HG02840 (cell line): Measurements from ENCODE around the gene MIGA1.
"Not testable (repeated sequence)": the region's sequence is repeated elsewhere in the genome, so short reads cannot be mapped to it uniquely, and the experiment has no call there.

Source experiments
- ATAC-seq: cut with Tn5 transposase; IDR thresholded peaks from one replicate; pipeline ENCODE4 v1.9.1; 2021; ENCODE audit warnings: mild to moderate bottlenecking, moderate library complexity, moderate number of reproducible peaks; ENCODE audit not compliant: unreplicated experiment, low FRiP score

MIGA1 gene

DNA sequence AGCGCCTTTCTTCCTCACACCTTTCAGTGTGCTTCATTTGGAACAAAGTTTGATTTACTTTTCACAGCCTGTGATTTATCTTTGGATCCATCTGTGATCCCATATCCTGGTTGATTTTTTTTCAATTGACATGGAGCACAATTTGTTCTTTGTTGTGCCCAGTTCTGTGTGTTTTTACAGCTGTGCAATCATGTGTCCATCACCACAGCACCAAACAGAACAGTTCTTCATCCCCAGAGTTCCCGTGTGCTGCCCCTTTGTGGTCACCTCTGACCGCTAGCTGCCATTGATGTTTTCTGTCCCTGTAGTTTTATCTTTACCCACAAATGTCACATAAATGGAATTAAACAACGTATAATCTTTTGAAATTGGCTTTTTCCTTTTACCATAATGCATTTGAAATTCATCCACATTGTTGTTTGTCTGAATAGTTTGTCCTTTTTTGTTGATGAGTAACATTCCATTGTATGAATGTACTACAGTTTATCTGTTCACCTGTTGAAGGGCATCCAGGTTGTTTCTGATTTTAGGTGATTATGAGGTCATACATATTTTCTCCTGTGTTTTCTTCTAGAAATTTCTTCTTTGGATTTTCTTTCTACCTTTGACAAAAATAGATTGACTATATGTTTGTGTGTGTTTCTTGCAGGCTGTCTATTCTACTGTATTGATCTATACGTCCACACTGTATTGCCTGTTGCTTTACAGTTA lies 17.4 kb downstream of the MIGA1 start:
- no peak for ATAC-seq

DNA sequence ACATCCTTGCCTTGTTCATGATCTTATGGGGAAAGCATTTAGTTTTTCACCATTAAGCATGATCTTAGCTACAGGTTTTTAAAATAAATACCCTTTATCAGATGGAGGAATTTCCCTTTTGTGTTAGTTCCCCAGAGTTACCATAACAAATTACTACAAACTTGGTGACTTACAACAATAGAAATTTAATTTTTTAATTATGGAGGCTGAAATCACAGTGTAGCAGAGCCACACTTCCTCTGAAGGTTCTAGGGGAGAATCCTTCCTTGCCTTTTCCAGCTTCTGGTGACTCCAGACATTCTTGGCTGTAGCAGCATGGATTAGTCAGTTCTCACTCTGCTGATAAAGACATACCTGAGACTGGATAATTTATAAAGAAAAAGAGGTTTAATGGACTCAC lies 18.5 kb downstream of the MIGA1 start:
- ATAC-seq, result no peak

DNA sequence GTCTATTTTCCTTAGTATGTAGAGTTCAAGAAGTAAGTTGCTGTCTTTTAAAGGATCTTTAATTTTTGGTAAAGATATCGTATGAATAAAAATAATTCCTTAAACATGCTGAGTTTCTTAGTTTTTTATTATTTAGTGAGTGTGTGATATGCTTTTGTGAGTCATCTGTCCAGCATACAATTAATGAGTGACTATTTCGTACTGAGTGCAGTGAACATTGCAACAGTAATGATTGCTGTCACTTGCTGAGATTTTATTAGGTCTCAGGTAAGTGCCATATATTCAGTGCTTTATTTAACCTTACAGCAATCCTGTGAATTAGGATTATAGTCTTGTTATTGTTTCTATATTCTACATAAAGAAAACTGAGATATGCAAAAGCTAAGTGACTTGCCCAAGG lies 22.6 kb downstream of the MIGA1 start:
- no peak for ATAC-seq

DNA sequence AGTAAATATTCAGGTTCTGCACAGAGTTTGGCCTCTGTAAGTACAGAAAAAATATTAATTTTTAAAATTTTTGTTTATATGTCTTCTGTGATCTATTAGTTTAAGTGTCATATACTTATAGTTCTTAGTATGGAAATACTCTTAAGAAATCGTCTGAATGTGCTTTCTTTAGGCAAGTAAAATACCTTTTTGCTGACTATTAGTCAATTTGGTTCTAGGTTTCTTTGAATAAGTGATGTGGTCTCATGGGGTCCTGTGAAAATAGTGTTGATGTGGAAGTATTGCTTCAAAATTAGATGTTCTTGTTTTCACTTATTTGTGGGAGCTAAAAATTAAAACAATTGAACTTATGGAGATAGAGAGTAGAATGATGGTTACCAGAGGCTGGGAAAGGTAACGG lies 23.9 kb downstream of the MIGA1 start:
- ATAC-seq, result no peak

DNA sequence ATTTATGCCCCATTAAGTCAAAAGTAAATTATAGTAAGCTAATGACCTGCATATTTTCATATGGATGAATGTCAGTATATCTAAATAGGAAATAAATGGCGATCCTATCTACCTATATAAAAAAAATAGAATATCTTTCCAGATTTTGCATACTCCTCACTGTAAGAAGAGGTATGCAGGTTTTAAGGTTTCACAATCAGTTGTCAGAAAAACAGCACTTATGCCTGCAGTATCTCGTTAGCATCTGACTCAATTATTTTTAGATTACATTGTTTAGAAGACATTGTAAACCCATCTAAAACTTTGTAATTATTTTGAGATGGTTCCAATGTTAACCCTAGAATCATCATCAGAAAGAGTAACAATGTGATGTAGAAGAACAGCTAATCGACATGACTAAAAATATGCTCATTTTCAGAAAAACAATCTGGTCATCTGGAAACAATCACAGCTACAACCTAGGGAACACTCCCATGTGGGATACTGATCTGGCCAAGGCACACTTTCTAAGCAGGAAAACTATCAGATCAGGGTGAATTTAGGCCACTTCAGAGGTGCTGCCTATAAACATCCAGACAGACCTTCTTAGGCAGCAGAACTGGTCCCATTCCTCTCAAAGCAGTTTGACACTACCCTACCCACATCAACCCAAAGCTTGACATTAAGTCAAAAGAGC lies 30.5 kb downstream of the MIGA1 start:
- ATAC-seq, result not testable (repeated sequence)

DNA sequence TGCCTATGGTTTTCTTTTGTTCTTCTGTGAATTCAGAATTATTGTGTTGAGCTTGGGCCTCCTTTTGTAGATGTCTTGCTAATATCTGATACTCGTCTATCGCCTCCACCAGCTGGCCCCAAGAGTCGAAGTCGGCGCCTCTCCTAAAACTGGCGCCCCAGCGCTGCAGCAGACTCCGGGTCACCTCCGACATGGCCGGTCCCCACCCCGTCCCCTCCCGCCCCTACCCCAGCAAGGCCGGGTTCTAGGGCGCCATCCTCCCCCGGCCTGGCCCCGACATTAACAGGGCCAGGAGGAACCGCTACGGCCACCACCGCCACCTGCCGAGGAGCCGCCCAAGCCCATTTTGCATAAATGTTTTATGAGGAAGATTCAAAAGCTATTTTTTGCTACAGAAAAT lies 32.1 kb downstream of the MIGA1 start:
- not testable (repeated sequence) for ATAC-seq

DNA sequence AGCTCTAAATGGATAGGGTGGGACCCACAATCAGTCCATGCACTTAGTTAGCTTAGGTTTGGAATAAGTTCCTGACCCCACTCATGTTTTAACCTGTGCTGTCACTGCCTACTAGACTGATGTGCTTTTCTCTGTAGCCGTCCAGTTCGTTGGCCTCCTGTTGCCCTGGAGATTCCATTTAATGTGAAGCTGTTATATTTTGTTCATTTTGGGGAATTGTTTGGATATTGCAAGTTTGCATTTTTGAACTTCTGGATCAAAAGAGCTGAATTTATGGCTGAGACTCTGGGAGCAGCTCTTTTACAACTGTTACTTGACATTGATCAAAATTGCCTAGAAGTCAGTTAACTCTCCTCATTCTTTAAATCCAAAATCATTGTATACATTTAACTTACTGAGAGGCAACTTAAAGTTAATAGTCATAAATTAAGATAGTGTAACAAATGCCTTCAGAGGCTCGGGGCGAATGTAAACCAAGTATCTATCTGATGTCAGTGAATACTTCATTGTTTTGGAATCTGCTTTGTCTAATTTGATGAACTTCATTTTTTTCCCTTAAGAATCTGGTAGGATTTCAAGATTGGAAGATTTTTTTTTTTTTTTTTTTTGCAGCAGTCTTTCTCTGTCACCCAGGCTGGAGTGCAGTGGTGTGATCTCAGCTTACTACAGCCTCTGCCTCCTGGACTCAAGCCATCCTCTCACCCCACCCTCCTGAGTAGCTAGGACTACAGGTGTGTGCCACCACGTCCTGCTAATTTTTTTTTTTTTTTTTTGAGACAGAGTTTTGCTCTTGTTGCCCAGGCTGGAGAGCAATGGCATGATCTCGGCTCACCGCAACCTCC lies 38.1 kb downstream of the MIGA1 start:
- no peak for ATAC-seq

DNA sequence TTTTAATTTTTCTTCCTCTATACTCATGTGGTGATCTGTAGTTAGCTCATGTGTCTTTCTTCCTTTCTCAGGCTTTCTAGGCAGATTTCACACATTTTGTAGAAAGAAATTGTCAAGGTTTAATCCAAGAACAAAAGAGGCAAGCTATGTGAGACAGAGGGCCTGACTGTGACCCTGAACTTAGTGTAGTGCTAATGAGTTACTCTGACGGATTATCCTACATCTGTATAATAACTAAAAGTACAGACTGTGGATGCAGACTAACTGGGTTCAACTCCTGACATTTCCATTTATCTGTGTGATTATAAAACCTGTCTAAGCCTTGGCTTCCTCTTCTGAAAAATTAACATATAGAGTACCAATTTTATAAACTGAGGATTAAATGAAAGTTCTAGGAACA lies 40.7 kb downstream of the MIGA1 start:
- ATAC-seq, result no peak

DNA sequence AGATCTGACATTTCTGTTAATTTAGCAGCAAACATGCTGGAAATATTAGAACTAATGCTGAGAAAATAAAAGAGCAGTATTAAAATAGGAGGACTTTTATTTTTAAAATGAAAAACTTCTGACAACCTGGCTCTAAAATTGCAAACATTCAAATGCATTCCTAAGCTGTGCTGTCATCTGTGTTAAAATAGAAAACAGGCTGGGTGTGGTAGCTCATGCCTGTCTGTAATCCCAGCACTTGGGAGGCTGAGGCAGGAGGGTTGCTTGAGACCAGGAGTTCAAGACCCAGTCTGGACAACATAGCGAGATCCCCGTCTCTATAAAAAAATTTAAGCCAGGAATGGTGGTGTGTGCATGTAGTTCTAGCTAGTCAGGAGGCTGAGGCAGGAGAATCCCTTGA lies 44.6 kb downstream of the MIGA1 start:
- no peak for ATAC-seq

DNA sequence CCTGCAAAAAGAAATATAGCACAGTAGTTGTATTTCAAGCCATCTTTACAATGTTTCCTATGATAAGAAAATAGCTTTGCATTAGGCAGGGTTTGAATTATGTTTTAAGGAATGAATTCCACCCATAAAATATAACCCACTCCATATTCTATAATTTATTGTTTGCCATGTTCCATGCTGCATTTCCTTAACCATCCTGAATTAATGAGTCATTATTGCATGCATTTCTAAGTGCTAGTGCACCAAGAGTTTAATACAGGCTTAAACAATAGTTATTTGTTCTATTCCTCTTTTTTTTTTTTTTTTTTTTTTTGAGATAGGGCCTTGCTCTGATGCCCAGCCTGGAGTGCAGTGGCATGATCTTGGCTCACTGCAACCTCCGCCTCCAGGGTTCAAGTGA lies 45.2 kb downstream of the MIGA1 start:
- no peak for ATAC-seq

DNA sequence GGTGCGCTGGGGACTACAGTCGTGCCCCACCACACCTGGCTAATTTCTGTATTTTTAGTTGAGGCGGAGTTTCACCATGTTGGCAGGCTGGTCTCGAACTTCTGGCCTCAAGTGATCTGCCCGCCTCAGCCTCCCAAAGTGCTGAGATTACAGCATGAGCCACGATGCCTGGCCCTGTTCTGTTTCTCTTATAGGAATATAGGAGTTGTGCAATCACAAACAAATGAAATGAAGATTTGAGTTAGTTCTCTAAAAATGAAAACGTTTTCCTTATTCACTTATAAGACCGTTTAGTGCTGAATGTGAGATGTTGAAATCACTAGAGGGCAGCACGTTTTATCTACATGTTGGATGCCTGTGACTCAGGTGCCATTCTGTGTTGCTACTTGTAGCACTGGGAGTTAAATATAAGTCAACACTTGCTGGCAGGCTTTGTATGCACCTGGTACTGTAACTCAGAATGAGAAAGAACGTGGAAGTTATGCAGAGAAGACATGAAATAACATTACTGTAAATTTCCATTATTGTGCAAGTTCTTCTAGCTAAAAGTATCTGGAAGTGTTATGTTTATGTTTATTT lies 45.8 kb downstream of the MIGA1 start:
- ATAC-seq, result no peak

DNA sequence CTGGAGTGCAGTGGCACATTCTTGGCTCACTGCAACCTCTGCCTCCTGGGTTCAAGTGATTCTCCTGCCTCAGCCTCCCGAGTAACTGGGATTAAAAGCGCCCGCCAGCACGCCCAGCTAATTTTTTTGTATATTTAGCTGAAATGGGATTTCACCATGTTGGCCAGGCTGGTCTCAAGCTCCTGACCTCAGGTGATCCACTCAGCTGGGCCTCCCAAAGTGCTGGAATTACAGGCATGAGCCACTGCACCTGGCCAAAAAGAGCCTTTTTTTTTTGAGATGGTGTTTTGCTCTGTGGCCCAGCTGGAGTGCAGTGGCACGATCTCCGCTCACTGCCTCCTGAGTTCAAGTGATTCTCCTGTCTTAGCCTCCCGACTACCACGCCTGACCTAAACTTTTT lies 47.4 kb downstream of the MIGA1 start:
- ATAC-seq, result not testable (repeated sequence)

DNA sequence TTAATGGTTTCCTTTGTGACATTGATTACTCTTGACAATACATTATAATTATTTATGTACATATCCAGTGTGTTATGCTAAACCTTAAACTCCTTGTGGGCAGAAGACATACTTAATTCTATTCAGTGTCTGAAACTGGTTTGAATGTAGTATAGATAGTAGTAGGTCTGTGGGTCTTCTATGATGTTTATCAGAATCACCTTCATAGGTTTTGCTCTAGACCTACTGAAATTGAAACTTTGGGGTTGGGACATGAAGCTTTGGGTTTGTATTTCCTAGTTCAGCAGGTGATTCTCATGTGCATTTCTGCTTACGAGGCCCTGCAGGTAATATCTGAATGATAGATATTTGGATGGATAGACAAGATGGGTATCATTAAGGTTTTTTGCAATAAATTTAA lies 48.6 kb downstream of the MIGA1 start:
- ATAC-seq, result no peak

DNA sequence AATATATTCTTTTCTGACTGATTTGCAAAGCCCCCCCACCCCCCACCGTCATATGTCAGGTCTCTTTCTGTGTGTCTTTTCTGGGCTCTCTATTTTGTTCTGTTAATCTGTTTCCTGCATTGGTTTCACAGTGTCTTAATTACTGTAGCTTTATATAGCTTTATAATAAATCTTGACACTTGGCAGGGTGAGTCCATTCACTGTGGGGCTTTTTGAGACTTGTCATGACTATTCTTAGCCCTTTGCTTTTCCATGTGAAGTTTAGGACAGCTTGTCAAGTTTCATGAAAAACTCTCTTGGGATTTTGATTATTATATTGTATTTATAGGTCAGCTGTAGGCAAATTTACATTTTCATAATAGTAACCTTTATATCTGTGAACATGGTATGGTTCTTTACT lies 50.4 kb downstream of the MIGA1 start:
- ATAC-seq, result no peak

DNA sequence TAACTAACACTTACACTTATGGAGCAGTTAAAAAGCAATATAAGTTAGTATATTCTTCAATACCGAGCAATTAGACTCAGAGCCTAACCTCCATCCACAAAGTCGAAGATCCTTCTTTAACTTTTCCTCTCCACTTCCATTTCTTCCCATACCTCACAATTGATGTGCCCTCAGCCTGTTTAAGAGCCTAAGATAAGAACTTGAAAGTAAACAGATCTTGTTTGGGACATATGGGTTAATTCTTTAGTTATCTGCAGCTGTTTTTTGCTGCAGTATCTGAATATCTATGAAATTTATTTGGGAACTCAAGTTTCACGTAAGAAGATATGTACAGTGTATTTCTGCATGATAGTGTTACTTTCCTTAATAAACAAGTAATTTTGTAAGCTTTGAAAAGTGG lies 51.5 kb downstream of the MIGA1 start:
- no peak for ATAC-seq

DNA sequence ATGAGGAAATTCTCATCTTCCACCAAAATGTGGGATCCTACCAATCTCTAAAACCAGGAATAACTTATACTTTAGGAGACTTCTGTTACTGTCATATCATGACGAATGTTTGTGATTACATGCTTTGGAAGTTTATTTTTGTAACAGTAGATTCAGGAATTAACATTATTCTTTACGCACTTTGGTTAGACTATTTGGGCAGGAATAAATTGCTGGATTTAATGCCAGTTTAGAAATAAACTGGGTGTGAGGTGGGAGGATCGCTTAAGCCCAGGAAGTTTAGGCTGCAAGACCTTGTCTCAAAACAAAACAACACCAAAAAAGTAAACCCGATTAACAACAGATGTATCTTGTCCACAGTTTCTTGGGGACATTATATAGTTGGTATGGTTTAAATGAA lies 52.1 kb downstream of the MIGA1 start:
- no peak for ATAC-seq

DNA sequence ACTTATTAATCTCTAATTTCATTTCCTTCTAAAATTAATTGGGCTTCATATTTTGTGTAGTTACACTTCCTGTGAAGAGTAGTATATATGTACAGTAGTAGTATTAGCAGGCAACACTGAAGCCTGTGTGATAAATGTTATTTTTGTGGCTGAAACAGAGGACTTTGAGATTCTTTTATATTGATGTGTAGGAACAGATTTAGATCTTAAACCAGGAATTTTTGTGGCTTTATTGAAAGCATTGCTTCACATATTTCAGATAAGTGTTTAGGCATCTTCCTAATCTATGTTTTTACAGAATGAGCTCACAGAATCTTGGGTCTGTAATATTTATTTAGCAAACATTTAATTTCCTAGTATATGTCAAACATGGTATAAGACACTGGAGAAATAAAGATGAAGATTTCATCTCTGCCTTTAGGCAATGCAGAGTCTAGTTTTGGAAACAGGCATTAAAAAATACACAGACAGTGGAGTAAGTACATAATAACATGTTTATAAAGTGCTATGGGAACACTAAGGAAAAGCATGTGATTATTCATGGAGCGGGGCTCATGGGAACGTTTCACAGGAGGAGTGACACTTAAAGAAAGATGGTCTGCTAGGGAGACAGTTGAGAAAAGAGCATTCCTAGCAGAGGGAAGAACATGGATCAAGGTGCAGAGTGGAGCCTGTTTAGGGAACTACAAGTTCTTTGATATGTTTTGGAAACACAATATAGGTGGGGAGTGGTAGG lies 52.7 kb downstream of the MIGA1 start:
- no peak for ATAC-seq

DNA sequence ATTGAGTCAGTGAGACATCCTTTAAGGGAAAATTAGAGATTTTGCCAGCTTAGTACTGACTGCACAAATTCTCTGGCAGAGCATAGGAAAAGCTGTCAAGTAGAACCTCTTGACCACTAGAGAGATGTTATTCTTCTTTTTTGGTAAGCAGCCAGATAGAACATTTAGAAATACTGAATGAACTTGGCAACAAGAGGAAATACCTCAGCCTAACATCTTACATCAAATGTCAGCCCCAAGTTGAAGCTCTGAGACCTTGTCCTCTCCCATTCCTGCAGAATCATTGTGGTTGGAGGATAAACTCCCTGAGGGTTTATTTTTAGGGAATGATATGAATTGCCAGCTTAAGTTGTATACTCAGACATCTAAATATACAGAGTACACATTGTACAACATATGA lies 53.5 kb downstream of the MIGA1 start:
- no peak for ATAC-seq

DNA sequence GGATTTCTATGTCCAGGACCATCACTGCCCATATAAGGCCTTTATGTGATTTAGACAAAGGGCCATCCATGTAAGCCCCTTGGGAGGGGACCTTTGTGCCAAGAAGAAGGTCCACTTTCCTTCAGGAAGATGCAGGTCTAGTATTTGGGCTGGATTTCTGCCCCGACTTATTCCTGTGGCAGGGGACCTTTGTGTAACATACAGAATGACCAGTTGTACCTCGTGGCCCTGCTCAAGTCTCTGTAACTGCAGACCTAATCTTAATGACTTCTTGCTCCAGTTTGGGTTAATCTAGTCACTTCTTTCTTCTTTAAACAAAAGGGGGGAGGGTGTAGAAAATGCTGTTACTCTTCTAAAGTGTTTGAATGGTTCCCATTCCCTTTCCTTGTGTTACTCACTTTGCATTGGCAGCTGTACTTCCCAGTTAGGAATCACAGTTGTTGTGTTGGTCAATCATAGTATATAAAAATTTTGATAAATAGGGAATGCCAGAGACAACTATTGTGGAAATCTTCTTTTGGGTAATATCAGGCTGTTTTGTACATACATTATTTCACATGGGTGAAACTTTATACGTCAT lies 54.2 kb downstream of the MIGA1 start:
- ATAC-seq, result no peak

DNA sequence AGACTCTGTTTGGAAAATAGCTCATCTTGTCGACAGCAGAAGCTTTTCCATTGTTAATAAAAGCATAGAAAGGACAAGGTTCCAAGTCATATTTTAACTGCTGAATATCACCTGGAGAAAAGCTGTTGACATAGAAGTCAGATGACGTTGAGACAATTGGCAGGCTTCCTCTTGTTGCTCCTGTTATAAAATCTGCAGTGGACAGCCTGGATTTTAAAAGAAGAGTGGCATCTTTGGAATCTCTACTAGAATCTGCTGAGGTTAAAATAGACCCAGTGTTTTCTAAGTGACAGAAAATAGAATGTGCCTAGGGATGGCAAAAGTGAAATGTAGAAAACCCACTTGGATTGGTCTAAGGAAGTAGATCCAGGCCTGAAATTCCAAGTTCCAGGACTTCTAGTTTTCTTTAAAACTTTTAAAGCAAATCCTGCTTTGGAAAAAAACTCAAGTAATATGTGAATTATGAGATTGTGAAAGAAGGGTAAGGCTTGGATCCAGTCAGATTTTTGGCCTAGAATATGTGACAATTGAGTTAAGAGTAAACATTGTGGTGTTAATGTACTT lies 55.4 kb downstream of the MIGA1 start:
- ATAC-seq, result no peak
